ENCODE measurements around the gene KCNT1.

DNA sequence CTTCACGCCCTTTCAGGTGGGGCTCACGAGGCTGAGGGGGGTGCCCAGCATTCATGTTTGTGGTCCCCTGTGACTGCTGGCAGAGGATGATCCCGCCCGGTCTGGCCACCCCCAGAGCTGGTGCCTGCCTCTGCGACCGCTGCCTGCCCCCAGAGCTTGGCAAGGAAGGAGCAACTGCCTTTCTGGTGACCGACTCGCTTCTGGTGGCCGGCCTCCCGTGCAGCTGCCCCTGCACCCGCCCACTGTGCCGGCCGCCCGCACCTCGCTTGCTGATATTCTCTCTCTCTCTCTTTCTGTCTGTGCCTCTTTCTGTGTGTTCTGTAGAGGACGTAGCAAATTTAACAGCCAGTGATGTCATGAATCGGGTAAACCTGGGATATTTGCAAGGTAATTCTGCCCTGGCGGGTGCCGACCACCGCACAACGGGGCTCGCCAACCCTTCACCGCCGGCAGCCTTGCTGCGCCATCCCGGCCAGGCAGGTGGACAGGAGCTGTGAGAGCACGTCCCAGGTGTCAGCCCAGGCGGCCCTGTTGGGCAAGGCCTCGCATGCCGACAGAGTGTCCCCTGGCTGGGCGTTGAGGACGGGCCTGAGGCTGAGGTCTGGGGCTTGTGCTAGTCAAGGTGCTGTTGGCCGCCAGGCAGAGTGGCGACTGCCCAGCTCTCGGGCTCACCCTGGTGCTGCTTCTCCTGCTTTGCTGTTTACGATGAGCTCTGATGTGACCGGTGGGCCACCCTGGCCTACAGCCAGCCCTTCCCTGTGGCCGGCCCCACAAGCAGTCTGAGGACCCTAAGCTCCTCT is 86.0 kb downstream of the KCNT1 start:
- TF ChIP-seq, protein P1, sequence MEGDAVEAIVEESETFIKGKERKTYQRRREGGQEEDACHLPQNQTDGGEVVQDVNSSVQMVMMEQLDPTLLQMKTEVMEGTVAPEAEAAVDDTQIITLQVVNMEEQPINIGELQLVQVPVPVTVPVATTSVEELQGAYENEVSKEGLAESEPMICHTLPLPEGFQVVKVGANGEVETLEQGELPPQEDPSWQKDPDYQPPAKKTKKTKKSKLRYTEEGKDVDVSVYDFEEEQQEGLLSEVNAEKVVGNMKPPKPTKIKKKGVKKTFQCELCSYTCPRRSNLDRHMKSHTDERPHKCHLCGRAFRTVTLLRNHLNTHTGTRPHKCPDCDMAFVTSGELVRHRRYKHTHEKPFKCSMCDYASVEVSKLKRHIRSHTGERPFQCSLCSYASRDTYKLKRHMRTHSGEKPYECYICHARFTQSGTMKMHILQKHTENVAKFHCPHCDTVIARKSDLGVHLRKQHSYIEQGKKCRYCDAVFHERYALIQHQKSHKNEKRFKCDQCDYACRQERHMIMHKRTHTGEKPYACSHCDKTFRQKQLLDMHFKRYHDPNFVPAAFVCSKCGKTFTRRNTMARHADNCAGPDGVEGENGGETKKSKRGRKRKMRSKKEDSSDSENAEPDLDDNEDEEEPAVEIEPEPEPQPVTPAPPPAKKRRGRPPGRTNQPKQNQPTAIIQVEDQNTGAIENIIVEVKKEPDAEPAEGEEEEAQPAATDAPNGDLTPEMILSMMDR (IDR thresholded peaks at IDR 0.05; ENCODE audit: low read depth, low read length, poor library complexity, severe bottlenecking): no peak
- no peak for TF ChIP-seq EZH2phosphoT487 (IDR thresholded peaks at IDR 0.05; ENCODE audit: borderline replicate concordance, low read length)

Measured in DOHH2 (cell line).